SK-N-SH treated with all-trans-retinoic acid at 6 μM for 48 hours (cell line): ENCODE results near the gene TFF3.

Source experiments
- ARNTL ChIP-seq: fragments of 450-650 bp; formaldehyde crosslinking; IDR thresholded peaks from 2 replicates; pipeline ENCODE4 v1.5.0; 2020; ENCODE audit warnings: low read depth, mild to moderate bottlenecking, moderate library complexity, borderline replicate concordance
- BACH2 ChIP-seq: fragments of 250-450 bp; sonication (Bioruptor Pico); IDR thresholded peaks from 2 replicates; pipeline ENCODE4 v1.9.0; 2021; ENCODE audit warnings: mild to moderate bottlenecking, borderline replicate concordance
- TOX ChIP-seq: fragments of 250-450 bp; sonication (Bioruptor Pico); IDR thresholded peaks from 2 replicates; pipeline ENCODE4 v1.8.0; 2021; ENCODE audit warnings: mild to moderate bottlenecking, moderate library complexity, borderline replicate concordance

DNA sequence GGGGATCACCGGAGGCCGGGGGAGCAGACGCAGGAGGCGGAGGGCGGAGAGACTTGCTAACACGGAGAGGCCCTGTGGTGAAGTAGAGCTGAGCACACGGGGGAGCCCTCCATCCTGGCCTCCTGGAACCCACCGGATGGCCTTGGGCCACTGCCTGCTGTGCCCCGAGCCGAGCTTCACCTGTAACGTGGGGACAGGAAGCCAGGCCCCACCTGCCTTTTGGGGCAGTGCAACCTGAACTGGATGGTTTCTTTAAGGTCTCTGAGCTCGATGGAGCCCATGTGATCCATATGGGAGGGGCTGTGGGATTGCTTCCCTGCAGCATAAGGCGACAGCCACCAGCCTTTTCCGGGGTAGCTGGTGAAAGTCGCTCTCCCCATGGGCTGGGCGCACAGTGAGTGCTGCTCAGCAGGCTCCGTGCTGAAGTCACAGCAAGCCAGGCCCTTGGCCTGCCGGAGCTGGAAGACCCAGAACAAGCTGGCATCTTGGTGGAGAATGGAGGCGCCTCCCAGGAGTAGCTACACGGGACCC, 35.8 kb downstream of the TFF3 start:
- no peak for TF ChIP-seq BACH2 (CRISPR knock-in tag)
- no peak for TF ChIP-seq TOX (CRISPR knock-in tag)
- TF ChIP-seq ARNTL, result no peak
